ENCODE data around the gene ANO1.

- TF ChIP-seq, protein P1, sequence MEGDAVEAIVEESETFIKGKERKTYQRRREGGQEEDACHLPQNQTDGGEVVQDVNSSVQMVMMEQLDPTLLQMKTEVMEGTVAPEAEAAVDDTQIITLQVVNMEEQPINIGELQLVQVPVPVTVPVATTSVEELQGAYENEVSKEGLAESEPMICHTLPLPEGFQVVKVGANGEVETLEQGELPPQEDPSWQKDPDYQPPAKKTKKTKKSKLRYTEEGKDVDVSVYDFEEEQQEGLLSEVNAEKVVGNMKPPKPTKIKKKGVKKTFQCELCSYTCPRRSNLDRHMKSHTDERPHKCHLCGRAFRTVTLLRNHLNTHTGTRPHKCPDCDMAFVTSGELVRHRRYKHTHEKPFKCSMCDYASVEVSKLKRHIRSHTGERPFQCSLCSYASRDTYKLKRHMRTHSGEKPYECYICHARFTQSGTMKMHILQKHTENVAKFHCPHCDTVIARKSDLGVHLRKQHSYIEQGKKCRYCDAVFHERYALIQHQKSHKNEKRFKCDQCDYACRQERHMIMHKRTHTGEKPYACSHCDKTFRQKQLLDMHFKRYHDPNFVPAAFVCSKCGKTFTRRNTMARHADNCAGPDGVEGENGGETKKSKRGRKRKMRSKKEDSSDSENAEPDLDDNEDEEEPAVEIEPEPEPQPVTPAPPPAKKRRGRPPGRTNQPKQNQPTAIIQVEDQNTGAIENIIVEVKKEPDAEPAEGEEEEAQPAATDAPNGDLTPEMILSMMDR (IDR thresholded peaks at IDR 0.05; ENCODE audit: low read depth, low read length, poor library complexity, severe bottlenecking): no peak
- no peak for TF ChIP-seq EZH2phosphoT487 (IDR thresholded peaks at IDR 0.05; ENCODE audit: borderline replicate concordance, low read length)
Observed at GRCh38 chr11:70170596-70171210, 92.6 kb downstream of the ANO1 start.
